Left hindlimb (tissue), 1 donor: Measurements from ENCODE around the gene EPB41L4A.

ENCODE experiments used
- DNase-seq: peaks from one replicate; pipeline ENCODE4 v3.0.0-alpha.2; 2018

The EPB41L4A gene

DNA sequence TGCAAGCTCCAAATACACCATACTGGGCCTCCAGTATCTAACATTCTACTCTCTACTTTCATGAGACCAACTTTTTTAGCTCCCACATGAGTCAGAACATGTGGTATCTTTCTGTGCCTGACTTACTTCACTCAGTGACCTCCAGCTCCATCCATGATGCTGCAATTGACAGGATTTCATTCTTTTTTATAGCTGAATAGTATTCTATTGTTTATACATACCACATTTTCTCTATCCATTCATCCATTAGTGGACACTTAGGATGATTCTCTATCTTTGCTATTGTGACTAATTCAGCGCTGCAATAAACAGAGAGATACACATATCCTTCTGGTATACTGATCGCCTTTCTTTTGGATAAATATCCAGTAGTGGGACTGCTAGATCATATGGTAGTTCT, 68.5 kb downstream of the EPB41L4A start:
- no peak for DNase-seq

DNA sequence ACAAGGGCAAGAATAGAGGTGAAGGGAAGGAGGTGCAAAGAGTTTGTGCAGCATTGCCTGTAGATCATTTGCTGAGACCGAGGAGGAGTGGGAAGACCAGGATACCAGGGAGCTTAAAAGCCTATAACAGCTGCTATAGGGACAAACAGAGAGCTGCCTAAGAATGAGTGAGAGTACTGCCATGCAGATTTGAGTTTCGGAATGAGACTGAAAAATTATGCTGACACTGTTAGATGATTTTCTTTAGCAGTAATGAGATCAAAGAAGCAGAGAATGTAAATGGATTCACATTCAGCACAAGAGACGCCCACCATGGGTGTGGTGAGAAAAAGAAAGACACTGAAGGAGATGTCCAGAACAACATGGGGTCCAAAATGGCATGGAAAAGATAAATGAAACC, 69.7 kb downstream of the EPB41L4A start:
- no peak for DNase-seq

DNA sequence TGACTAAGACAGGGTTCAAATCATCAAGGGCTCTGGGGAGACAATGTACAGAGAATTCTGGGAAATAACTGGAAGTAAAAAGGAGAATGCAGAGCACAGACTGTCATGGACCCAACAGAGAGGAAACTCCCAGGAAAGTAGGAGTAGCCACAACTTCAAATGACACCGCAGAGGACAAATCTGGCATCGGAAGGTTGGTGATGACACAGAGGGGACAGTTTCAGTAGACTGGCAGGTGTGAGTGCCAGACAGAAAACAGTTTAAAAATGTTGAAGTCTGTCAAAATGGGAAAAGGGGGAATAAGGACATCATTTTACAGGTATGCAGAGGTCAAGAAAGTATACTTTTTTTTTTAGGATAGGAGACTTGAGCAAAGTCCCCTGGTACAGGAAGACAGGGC, 70.2 kb downstream of the EPB41L4A start:
- DNase-seq, result no peak

DNA sequence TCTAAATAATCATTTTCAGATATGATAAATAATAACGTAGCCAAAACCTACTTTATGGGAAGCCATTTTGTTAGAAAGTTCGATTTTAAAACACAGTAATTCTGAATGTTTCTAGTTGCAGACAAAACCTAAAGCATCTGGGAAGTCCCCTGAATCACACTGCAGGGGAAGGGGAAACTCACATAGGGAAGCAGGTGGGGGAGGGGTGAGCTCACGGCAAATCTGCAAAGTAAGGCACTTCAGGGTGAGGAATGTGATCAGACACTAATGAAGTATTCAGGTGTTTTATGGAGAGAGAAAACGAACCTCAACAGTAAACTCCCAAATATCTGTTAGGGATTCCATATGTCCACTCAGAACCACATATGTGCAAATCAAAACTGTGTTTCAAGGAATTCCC, 70.7 kb downstream of the EPB41L4A start:
- DNase-seq, result no peak

DNA sequence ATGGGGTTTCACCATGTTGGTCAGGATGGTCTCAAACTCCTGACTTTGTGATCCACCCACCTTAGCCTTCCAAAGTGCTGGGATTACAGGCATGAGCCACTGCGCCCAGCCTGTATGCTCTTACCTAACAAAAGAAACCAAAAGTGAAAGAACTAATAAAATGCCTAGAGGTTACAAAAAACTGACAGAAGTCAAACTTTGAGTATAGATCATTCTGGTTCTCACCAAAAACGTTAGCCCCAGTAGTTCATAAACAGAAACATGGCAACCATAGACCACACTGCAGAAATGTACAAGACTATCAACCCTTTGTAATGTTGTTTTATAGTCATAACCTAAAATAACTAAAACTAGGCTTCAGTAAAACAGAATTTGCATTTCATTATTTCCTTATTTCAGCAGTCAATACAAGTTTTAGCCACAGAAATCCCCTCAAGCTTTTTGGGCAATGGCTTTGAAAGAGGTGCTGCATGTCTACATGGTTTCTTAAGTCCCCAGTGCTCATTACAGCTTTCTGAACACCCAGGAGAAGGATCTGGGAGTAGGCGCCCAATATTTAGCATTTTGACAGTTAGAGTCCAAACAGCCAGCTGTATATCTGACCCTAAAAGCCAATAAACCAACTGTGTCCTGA, 72.5 kb downstream of the EPB41L4A start:
- DNase-seq, result no peak

DNA sequence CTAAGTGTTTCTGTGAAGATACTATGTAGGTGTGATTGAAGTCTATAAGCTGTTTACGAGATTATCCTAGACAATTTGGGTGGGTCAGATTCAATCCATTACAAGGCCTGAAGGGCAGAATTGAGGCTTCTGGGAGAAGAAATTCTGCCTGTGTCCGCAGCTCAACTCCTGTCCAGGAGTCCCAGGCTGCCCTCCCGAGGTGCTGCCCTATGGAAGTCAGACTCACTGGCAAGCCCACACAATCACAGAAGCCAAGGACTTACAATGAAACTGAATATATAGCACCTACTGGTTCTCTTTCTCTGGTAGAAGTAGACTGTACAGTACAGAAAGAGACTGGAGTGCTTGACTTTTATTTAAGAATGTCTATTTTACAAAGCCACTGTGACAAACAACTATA, 74.5 kb downstream of the EPB41L4A start:
- DNase-seq, result no peak

DNA sequence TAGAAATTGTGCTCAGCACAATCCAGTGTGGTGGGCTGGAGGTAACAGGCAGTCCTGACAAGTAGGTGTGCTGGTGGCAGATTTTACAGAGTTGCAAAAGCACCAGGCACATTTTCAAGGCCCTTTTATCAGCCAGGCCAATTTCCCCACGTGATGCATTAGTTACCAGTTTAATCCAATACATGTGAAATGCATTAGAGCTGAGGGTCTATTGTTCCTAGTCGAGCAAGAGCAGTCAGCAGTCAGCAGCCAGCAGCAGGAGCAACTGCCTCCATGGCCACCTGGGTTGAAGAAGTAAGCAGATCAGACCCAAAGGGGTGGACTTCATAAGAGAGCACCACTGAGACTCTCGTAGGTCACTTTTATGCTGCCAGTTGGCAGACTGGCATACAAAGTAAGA, 76.7 kb downstream of the EPB41L4A start:
- DNase-seq, result no peak

DNA sequence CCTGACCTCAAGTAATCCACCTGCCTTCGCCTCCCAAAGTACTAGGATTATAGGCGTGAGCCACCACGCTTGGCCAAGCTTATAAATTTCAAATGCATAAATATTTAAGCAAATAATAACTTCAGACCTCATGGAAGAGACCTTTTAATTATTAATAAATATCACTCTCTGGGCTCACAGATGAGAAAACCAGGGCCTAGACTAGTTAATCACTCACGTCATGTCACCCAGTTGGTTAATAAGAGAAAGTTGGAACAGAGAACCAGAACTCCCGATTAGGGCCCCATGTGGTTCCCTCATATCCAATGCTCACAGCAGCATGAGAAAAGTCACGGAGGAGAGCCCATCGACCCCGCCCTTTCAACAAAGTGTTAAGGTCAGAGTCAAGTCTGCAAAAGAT, 79.3 kb downstream of the EPB41L4A start:
- no peak for DNase-seq

DNA sequence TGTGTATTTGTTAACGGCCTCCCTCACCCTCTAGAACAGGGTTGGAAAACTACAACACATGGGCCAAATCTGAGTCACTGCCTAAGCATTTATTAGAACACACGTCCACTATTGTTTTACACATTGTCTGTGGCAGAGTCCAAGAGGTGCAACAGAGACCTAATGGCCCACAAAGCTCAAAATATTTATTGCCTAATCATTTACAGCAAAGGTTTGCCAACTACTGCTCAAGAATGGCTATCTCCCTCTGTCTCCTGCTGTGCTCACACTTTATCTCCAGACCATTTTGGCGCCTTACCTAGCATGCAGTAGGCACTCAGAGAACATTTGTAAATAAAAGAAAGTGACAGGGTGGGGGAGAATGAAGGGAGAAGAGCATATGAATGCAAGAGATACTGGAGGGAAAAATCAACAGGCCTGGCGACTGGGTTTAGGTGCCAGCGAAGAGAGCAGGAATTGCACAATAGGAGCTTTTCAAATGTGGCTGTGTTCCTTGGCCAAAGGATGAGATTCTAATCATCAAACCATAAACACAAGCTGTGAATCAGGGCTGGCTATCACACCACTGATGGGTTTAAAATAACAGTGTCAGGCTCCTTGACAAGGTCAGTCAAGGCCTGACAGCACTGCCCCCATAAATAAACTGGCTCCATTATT, 80.3 kb downstream of the EPB41L4A start:
- no peak for DNase-seq

DNA sequence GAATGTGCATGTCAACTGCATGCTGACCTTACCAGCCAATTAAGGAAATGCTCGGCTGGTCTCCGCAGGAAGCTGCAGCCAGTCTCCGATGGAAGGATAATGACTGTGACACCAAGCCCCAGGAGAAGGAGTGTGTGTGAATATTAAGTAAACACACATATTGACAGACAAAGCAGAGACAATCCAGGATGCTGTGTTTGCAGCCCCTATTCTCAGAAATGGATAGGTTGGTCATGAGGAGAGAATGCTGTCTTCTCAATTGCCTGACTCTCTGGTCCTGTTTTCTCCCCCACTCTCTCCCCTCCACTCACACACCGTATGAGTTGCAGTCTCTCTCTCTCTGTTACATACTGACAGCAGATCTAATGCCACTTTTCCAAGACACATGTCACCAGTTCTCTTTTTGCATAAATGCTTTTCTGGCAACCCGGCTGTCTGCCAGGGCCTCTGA, 85.7 kb downstream of the EPB41L4A start:
- DNase-seq, result no peak

DNA sequence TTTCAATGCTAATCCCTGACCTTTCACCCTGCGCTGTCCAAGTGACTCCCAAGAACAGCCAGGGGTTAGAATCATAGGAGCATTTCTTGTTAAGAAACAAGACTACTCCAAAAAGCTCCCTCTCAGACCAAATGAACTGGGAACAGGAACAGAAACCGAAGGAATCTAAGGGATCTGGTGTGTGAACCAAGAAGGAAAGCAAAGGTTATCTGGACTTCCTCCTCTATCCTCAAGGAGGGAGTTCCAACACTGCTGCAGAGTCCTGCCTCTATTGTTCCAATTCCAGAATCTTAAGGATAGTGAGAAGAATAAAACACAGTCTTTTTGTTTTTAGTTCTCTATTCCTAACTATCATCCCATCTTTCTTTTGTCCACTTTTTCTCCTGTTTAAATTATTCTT, 87.2 kb downstream of the EPB41L4A start:
- DNase-seq, result no peak

DNA sequence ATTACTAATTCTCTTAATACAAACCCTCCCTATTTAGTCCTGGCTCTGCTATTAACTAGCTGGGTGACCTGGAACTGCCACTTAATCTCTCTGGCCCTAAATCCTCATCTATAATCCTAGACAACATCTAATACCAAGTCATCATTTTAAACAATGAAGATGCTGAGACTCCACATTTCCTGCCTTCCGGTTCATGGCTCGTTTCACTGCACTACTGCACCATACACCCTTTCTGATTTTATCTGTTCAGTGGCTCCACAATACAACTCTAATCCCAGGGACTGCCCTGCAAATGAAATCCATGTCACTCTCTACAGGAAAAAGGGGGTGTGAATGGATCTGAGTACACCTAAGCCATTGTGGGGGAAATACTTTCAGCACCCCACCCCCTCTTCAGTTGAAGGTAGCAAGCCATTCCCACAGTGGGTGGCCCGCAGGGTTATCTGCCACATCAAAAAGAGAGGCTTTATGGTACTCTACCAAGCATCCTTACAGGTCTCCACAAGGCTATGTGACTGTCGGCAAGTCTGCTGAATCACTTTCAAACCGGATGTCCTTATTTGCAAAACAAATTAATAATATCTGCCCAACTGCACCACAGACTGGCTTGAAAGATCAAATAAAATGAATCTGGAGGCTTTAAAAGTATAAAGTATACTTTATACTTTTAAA, 89.5 kb downstream of the EPB41L4A start:
- DNase-seq, result no peak

DNA sequence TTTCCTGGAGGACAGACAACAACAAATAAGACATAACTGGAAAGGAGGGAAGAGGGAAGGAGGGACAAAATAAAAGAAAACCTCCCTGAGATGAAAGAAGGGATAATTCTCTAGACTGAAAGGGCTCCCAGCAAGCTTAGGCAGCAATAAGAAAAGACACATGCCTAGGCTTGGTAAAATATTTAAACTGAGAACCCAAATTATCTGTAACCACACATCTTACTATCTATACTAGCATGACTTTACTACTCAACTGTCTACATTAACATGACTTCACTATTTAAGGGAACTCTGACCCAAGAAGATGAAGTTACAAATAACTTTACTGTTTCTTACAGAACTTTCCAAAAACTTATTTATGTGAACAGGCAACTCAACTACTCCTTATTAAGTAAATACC, 95.9 kb downstream of the EPB41L4A start:
- no peak for DNase-seq

DNA sequence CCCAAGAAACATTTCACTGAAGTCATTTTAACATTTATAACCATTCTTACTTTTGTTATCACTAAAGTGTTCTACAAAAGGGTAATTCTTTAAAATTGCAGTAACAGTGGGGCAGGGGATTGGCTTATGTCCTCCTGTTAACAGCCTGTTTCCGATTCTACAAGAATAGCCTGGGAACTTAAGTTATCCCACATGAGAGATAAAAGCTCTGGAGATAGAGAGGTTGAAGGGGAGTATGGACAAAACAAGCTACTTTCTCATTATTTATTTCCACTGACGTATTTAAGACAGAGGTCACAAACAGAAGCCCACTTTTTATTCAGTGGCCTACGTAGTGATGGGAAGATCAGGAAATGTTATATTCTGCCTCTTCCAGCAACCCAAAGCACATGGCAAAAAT, 98.7 kb downstream of the EPB41L4A start:
- no peak for DNase-seq

DNA sequence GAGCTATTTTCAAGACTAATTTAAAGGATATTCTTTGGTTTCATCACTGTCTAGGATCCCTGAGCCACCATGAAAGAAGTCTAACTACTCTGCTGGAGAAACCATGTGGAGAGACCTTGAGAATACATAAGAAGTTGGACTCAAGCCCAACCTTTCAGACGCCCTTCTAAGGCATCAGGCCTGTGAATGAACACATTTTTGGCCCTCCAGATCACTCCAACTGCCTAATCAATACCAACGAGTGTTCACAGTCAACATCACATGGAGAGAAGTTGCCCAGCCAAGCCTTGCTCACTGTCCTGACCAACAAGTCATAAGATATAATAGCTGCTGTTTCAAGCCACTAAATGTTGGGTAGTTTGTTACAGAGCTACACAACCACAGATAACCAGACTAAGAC, 100.7 kb downstream of the EPB41L4A start:
- DNase-seq, result no peak

DNA sequence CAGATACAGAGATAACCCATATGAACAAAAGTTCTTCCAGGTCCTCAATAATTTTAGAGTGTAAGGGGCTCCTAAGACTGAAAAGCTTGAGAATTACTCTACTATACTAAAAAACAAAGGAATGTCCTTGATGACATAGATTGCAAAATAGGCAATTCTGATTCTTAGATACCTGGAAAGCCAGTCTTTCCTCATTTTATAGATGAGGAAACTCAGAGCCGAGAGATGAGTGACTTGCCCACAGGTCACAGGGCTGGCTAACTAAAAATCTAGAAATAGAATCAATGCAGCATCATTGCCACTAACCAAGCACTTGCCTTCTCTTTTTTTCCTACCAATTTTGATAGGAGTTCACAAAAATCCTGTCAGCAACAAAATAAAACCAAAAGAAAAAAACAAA, 101.2 kb downstream of the EPB41L4A start:
- DNase-seq, result no peak

DNA sequence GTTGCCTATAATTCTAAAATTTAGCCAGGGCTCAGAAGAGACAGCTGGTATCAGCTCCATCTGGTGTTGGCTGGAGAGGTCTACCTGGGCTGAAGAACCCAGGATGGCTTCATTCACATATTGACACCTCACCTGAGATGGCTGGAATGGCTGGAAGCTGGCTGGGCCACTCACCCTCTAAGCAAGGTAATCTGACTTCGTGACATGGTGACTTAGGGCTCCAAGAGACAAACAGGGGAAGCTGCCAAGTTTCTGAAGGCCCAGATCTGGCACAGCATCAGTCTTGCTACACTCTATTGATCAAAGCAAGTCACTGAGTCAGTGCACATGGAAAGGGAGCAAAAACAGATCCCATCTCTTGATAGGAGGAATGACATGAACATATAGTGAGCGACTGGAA, 102.3 kb downstream of the EPB41L4A start:
- no peak for DNase-seq

DNA sequence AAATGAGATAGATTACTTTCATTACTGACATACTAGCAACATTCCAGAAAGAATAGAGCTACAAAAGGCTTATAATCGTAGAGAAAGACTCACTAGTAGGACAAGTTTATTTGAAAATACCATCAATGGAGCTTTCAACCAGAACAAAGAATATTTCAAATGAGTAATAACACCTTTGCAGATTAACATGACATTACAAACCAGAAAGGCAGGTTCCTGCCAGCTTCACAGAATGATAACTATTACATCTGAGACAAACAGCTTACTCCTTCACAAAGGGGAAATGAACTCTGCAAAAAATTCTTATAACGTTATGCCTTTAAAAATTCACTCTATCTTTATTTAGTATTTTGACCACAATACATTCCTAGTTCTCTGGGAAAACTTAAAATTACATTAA, 103.1 kb downstream of the EPB41L4A start:
- DNase-seq, result no peak

DNA sequence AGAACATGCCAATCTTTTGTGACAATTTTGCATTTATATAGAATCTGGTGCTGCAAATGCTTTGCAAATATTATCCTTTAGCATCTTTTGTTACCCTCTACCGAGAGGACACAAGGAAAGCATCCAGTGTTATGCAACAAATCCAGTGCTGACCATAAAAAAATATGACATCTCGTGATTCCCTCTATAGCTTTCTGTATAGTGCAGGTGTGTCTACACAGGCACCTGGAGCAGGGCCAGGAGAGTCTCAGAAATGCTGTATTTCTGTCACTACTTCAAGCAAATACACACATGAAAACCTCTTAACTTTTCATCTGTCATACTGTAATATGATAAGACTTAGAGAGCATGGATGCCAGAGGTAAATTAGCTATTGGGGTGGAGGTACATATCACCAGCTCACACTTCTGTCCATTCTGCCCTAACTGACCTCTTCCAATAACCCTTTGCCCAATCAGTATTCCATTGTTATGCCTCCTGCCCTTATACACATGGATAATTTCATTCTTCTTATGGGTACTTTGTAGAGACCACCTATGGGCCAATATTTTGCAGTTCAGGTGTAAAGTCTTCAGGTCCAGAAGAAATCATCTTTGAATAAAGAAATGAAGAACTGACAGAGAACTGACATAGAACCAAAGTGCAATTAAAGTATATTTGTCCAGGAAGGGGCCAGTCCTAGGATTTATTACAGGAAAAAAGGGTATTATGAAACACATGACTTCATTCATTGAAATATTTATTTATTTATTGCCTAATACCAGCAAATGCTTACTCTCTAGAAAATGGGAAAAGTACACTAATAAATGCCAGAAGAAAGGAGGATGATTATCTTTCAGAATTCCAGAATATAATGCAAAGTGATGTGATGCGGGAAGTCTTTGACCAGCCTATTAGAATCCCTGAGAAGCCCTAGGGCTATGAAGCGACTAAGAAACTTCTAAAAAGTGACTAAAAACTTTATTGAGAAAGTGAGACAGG, 106.5 kb downstream of the EPB41L4A start:
- DNase-seq, result no peak

DNA sequence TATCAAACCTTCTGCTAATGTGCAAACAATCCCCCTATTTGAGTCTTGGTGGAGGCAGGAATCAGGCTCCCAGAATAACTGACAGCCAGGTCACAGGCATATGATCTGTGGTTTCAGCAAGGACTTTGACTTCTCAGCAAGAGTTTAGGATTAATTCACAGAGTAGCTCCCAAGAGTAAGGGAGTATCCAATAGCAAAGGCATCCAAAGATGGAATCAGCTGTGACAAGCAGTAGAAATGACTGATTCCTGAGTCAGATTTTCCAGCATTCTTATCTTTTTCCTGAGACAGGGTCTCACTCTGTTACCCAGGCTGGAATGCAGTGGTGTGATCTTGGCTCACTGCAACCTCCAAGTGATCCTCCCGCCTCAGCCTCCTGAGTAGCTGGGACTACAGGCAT, 108.3 kb downstream of the EPB41L4A start:
- no peak for DNase-seq

DNA sequence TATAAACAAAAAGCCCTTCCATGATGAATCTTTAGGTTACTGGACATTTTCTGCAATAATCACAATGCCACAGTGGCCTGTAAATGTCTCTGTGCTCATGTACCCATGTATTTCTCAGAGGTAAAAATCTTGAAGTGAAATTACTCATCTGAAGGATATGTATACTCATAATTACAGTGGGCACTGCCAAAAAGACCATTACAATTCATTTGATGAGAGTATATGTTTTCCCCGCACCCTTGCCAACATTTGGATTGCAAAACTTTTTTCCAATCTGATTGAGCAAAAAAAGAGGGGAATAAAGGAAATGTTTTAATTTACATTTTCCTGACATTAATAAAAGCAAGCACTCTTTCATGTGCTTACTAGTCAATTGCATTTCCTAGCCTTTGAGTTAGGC, 110.5 kb downstream of the EPB41L4A start:
- no peak for DNase-seq

DNA sequence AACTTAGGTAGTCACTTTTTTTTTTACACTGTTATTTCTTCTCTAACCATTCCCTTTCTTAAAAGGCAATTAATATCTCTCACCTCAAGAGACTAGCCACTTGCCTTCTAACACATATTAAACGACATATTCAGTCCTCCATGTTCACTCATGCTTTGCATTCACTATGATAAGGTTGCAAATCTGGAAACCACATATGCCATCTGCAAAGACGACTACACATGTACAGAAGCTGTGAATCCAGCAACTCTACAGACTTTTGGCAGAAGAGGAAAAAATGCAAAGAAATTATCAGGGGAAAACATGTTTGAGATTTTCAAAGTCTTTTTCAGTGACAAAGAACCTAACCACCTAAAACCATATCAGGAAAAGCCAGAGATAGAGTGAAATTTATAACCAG, 112.1 kb downstream of the EPB41L4A start:
- DNase-seq, result no peak

DNA sequence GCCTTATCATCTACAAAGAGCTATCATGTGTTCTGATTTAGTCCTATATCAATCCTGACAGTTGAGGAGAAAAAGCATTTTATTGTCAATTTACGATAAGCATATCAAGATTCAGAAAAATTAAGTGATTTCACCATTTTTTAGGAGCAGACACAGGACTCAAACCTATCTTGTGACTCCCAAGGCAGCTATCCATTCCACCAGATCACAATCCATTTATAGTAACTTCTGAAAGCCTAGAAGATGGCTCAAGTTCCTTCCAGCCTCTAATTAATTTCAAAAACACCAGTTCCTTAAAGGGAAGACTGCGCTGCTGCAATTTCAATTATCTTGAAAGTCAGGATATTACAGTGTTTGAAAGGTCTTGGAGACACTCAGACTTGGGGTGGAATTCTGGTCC, 114.3 kb downstream of the EPB41L4A start:
- no peak for DNase-seq
